ENCODE results near the gene RAD51B. TPM values are rescaled to one million over a fixed set of nuclear protein-coding genes. Genes with fewer than 3 reads are reported as not detected.
A peak's percentile ranks its signal among the peaks of the same experiment; 100 is the strongest.

The RAD51B gene
- total RNA-seq, 1 experiment from 2014 or later = 29.9 TPM

DNA sequence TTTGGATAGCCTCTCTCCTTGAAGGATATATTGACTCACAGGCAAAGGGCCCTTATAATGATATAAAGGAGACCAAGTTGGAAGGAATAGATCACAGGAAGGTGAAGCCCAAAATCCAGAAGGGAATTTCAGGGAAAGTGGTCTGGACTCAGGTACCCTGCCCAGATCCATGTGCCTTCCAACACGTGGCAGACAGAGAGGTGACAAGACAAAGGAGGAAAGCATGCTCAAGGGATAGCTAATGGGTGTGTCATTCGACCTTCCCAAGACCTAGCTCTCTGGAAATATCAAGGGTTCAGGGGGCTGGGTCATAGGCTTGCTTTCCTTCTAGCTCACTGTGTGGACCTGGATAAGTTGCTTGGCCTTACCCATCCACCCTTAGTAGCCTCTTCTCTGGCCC lies 759.0 kb downstream of the RAD51B start:
- ChIA-PET CTCF (no interaction called here), POLR2A (ENCODE audit: unreplicated experiment) (interaction anchor here (0.6 to 0.7 kb wide), 2 partner anchors 57 to 635 kb away, joined by 4 read pairs; no protein-coding TSS in a partner anchor)
- Histone ChIP-seq H3K4me3 (no peak overlapping the region), H3K4me2 (peak overlapping the region; percentile 57), H4K20me1 (ENCODE audit: insufficient read depth) (no peaks in the 10 kb centered on the region), H3K79me2 (ENCODE audit: low read depth) (no peaks in the 10 kb centered on the region), H3K36me3 (ENCODE audit: low read depth) (no peaks in the 10 kb centered on the region), H3F3A (ENCODE audit: insufficient read depth, low read depth) (peaks cover 42% of the 10 kb centered on the region), H3K27ac (peak overlapping the region; percentile 93), H3K4me1 (replicated peaks; ENCODE audit: insufficient read depth) (peaks cover 54% of the 10 kb centered on the region), H2AFZ (peak overlapping the region; percentile 18; the same call in 1 of the 2 replicates), H3K9me2 (ENCODE audit: insufficient read depth) (no peaks in the 10 kb centered on the region), H3K27me3 (ENCODE audit: insufficient read depth, low read depth) (no peaks in the 10 kb centered on the region), H3K9me3 (ENCODE audit: insufficient read depth, low read depth) (no peaks in the 10 kb centered on the region)
- no TSS peak for BruUV-seq (replicated peaks)
- DNase-seq = no peak
- intact Hi-C loops (cut with micrococcal nuclease; ENCODE audit: unreplicated experiment) = loop anchor here (1.0 to 10.0 kb wide), 2 partner anchors 49 to 526 kb away; no protein-coding TSS in a partner anchor
- no peak for TF ChIP-seq EZH2 (IDR thresholded peaks at IDR 0.05; ENCODE audit: low read depth)
- TF ChIP-seq, protein P1, sequence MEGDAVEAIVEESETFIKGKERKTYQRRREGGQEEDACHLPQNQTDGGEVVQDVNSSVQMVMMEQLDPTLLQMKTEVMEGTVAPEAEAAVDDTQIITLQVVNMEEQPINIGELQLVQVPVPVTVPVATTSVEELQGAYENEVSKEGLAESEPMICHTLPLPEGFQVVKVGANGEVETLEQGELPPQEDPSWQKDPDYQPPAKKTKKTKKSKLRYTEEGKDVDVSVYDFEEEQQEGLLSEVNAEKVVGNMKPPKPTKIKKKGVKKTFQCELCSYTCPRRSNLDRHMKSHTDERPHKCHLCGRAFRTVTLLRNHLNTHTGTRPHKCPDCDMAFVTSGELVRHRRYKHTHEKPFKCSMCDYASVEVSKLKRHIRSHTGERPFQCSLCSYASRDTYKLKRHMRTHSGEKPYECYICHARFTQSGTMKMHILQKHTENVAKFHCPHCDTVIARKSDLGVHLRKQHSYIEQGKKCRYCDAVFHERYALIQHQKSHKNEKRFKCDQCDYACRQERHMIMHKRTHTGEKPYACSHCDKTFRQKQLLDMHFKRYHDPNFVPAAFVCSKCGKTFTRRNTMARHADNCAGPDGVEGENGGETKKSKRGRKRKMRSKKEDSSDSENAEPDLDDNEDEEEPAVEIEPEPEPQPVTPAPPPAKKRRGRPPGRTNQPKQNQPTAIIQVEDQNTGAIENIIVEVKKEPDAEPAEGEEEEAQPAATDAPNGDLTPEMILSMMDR (conservative IDR thresholded peaks at IDR 0.05) = no peak

DNA sequence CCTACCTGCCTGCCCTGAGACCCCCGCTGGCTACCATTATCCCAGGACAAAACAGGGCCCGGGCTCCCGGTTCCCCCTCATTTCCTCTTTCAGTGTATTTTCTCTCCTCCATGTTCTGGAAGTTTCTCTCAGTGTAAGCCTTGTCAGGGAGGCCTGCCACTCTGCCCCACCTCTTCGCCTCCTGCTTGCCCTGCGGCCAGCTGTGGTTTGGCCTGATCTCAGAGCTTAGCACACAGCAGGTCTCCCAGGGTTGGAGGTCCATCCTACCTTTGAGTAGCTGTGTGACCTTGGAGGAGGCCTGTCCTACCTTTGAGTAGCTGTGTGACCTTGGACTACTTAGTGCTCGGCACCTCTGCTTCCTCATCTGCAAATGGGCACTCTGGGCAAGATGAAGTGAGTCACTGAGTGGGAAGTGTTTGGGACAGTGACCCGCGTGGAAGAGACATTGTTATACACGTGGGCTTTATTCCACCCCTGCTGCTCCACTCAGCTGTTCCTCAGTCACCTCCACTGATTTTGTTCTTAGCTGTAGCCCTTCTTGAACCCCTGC lies 760.6 kb downstream of the RAD51B start:
- H3K79me2 ChIP-seq (ENCODE audit: low read depth) = no peaks in the 10 kb centered on the region
- no peaks in the 10 kb centered on the region for H3K27me3 ChIP-seq (ENCODE audit: insufficient read depth, low read depth)
- no peak for TF ChIP-seq EZH2 (IDR thresholded peaks at IDR 0.05; ENCODE audit: low read depth)
- TF ChIP-seq, protein P1 (conservative IDR thresholded peaks at IDR 0.05) = no peak
- peaks cover 34% of the 10 kb centered on the region for H3F3A ChIP-seq (ENCODE audit: insufficient read depth, low read depth)
- no peak overlapping the region for H3K4me3 ChIP-seq
- no peaks in the 10 kb centered on the region for H3K36me3 ChIP-seq (ENCODE audit: low read depth)
- ChIA-PET CTCF (no interaction called here), POLR2A (ENCODE audit: unreplicated experiment) (no interaction called here)
- no peaks in the 10 kb centered on the region for H3K9me2 ChIP-seq (ENCODE audit: insufficient read depth)
- no peak overlapping the region for H2AFZ ChIP-seq
- H3K4me1 ChIP-seq (replicated peaks; ENCODE audit: insufficient read depth) = peaks cover 42% of the 10 kb centered on the region
- no peaks in the 10 kb centered on the region for H4K20me1 ChIP-seq (ENCODE audit: insufficient read depth)
- intact Hi-C loops (cut with micrococcal nuclease; ENCODE audit: unreplicated experiment) = no loop called here
- H3K9me3 ChIP-seq (ENCODE audit: insufficient read depth, low read depth) = no peaks in the 10 kb centered on the region
- BruUV-seq (replicated peaks) = no TSS peak
- no peak for DNase-seq
- H3K27ac ChIP-seq = no peak overlapping the region
- H3K4me2 ChIP-seq = no peak overlapping the region

DNA sequence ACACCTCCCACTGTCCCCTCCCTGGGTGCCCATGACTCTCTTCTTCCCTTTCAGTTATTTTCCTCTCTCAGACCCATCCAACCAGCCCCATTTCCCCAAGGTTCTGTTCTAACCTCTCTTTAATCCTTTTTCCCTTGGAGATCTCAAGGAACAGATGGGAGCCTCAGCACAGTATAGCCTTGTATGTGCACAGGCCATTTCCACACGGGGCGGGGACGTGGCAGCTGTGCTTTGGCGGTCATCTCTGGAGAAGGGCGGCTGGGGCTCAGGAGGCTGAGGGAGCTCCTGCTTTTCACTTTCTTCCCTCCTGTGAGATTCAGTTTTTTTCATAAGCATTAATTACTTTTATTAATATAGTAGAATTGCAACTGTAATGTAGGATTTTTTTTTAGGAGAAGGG lies 761.1 kb downstream of the RAD51B start:
- no peaks in the 10 kb centered on the region for H3K36me3 ChIP-seq (ENCODE audit: low read depth)
- peaks cover 37% of the 10 kb centered on the region for H3K4me1 ChIP-seq (replicated peaks; ENCODE audit: insufficient read depth)
- TF ChIP-seq, protein P1 (conservative IDR thresholded peaks at IDR 0.05) = no peak
- TF ChIP-seq EZH2 (IDR thresholded peaks at IDR 0.05; ENCODE audit: low read depth) = no peak
- H3K27ac ChIP-seq = no peak overlapping the region
- ChIA-PET POLR2A (ENCODE audit: unreplicated experiment) (no interaction called here), CTCF (no interaction called here)
- no peaks in the 10 kb centered on the region for H3K9me2 ChIP-seq (ENCODE audit: insufficient read depth)
- BruUV-seq (replicated peaks) = no TSS peak
- no peaks in the 10 kb centered on the region for H3K79me2 ChIP-seq (ENCODE audit: low read depth)
- no peaks in the 10 kb centered on the region for H4K20me1 ChIP-seq (ENCODE audit: insufficient read depth)
- no peak overlapping the region for H2AFZ ChIP-seq
- DNase-seq = no peak
- H3K4me3 ChIP-seq = no peak overlapping the region
- H3K4me2 ChIP-seq = no peak overlapping the region
- peaks cover 29% of the 10 kb centered on the region for H3F3A ChIP-seq (ENCODE audit: insufficient read depth, low read depth)
- intact Hi-C loops (cut with micrococcal nuclease; ENCODE audit: unreplicated experiment) = no loop called here
- H3K9me3 ChIP-seq (ENCODE audit: insufficient read depth, low read depth) = no peaks in the 10 kb centered on the region
- no peaks in the 10 kb centered on the region for H3K27me3 ChIP-seq (ENCODE audit: insufficient read depth, low read depth)
